A549 (cell line): ENCODE results near the gene EML4.

Experiments used
- EHMT2 ChIP-seq: fragments of 200-600 bp; sonication (generic); IDR thresholded peaks from 2 replicates; pipeline ENCODE4 v1.6.1; 2016; ENCODE audit warnings: antibody characterized with exemption, low read depth, mild to moderate bottlenecking, moderate library complexity
- EP300 ChIP-seq, 2 experiments: fragments of >200 bp; sonication (Bioruptor Twin); formaldehyde crosslinking; IDR thresholded peaks; 2 replicates in 1 of 2; 3 replicates in 1 of 2; pipeline ENCODE4 v1.6.1; 2016 to 2017
- JUNB ChIP-seq: fragments of >200 bp; sonication (Bioruptor Twin); formaldehyde crosslinking; IDR thresholded peaks from 2 replicates; pipeline ENCODE4 v1.6.1; 2016
- KDM1A ChIP-seq: fragments of 200-600 bp; sonication (generic); IDR thresholded peaks from 2 replicates; pipeline ENCODE4 v1.6.1; 2016; ENCODE audit warnings: low read depth, mild to moderate bottlenecking
- MAX ChIP-seq: IDR thresholded peaks from 2 replicates; pipeline ENCODE4 v1.6.1; 2012
- POLR2A ChIP-seq: IDR thresholded peaks from 2 replicates; pipeline ENCODE4 v1.6.1; 2012; ENCODE audit warnings: mild to moderate bottlenecking, low read length
- POLR2AphosphoS2 ChIP-seq: conservative IDR thresholded peaks from 2 replicates; pipeline ENCODE4 v1.6.1; 2012; ENCODE audit warnings: low read length, improper control_type of control experiment, inconsistent platforms
- RCOR1 ChIP-seq: fragments of 150-350 bp; IDR thresholded peaks from 2 replicates; pipeline ENCODE4 v1.6.1; 2014; ENCODE audit warnings: antibody characterized with exemption, low read length, low read depth
- RFX5 ChIP-seq: fragments of 450-650 bp; IDR thresholded peaks from 2 replicates; pipeline ENCODE4 v1.7.1; 2014; ENCODE audit warnings: antibody characterized with exemption, mild to moderate bottlenecking, moderate library complexity
- SREBF2 ChIP-seq: fragments of 450-650 bp; IDR thresholded peaks from 2 replicates; pipeline ENCODE4 v1.6.1; 2014; ENCODE audit warnings: mild to moderate bottlenecking, moderate library complexity
- TP53 ChIP-seq: fragments of 250-450 bp; sonication (Bioruptor Pico); IDR thresholded peaks from 2 replicates; pipeline ENCODE4 v1.5.0; 2021; ENCODE audit warnings: mild to moderate bottlenecking, moderate library complexity
- ZC3H11A ChIP-seq: fragments of 450-650 bp; IDR thresholded peaks from 2 replicates; pipeline ENCODE4 v1.6.1; 2014; ENCODE audit warnings: antibody characterized with exemption, mild to moderate bottlenecking
- TF ChIP-seq, protein P1 (sequence below): fragments of >200 bp; sonication (Bioruptor Twin); formaldehyde crosslinking; IDR thresholded peaks from 3 replicates; pipeline ENCODE4 v1.5.1; 2016

DNA sequence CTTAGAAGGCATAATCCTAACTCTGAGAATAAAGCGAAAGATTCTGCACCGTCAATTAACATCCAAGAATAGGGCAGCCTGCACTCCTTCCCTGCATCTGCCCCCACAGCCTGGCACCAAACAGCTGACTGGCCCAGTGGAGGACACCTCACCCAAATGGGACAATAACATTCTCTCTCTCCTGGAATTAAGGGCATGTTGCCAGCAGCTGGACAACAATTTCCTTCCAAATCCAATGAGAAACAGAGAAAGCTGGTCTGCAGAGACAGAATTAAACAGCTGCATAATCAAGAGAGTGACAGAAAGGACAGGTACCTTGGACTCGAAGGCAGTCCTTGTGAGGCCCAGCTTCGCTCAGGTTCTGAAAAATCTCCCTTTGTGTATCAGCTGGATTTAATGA is 176.8 kb downstream of the EML4 start:
- TF ChIP-seq, protein P1, sequence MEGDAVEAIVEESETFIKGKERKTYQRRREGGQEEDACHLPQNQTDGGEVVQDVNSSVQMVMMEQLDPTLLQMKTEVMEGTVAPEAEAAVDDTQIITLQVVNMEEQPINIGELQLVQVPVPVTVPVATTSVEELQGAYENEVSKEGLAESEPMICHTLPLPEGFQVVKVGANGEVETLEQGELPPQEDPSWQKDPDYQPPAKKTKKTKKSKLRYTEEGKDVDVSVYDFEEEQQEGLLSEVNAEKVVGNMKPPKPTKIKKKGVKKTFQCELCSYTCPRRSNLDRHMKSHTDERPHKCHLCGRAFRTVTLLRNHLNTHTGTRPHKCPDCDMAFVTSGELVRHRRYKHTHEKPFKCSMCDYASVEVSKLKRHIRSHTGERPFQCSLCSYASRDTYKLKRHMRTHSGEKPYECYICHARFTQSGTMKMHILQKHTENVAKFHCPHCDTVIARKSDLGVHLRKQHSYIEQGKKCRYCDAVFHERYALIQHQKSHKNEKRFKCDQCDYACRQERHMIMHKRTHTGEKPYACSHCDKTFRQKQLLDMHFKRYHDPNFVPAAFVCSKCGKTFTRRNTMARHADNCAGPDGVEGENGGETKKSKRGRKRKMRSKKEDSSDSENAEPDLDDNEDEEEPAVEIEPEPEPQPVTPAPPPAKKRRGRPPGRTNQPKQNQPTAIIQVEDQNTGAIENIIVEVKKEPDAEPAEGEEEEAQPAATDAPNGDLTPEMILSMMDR: no peak
- TF ChIP-seq EP300 (IDR thresholded peaks at IDR 0.05): no peak
- no peak for TF ChIP-seq POLR2A
- no peak for TF ChIP-seq SREBF2
- TF ChIP-seq RCOR1: no peak
- no peak for TF ChIP-seq MAX
- no peak for TF ChIP-seq JUNB
- TF ChIP-seq ZC3H11A: no peak
- TF ChIP-seq KDM1A: no peak
- TF ChIP-seq POLR2AphosphoS2: no peak
- TF ChIP-seq RFX5: no peak
- no peak for TF ChIP-seq TP53
- no peak for TF ChIP-seq EHMT2
